Effector memory CD4-positive, alpha-beta T cell (primary cell): ENCODE measurements around the gene RNF207.

Experiments used
- DNase-seq, 3 donors: peaks; one replicate each; pipeline ENCODE4 v3.0.0-alpha.2; 2020
- H3K27ac ChIP-seq: 2 replicates; pipeline ENCODE4 v1.7.0; 2013; ENCODE audit warnings: mild to moderate bottlenecking, low read length, moderate library complexity; ENCODE audit not compliant: insufficient read depth, poor library complexity, severe bottlenecking
- H3K27me3 ChIP-seq: replicated peaks from 2 replicates; pipeline ENCODE4 v1.7.0; 2013; ENCODE audit warnings: mild to moderate bottlenecking, low read length; ENCODE audit not compliant: insufficient read depth, control insufficient read depth, poor library complexity, severe bottlenecking
- H3K36me3 ChIP-seq: 2 replicates; pipeline ENCODE4 v1.7.0; 2013; ENCODE audit warnings: mild to moderate bottlenecking, low read length, moderate library complexity; ENCODE audit not compliant: control insufficient read depth, insufficient read depth
- H3K4me1 ChIP-seq: 2 replicates; pipeline ENCODE4 v1.7.0; 2013; ENCODE audit warnings: low read length, mild to moderate bottlenecking; ENCODE audit not compliant: control insufficient read depth, insufficient read depth, poor library complexity, severe bottlenecking
- H3K4me3 ChIP-seq: 2 replicates; pipeline ENCODE4 v1.7.0; 2013; ENCODE audit warnings: low read length, low read depth, mild to moderate bottlenecking; ENCODE audit not compliant: insufficient read depth, poor library complexity, severe bottlenecking
- H3K9me3 ChIP-seq: 2 replicates; pipeline ENCODE4 v1.7.0; 2013; ENCODE audit warnings: mild to moderate bottlenecking, low read length, moderate library complexity; ENCODE audit not compliant: control insufficient read depth

RNF207 gene

DNA sequence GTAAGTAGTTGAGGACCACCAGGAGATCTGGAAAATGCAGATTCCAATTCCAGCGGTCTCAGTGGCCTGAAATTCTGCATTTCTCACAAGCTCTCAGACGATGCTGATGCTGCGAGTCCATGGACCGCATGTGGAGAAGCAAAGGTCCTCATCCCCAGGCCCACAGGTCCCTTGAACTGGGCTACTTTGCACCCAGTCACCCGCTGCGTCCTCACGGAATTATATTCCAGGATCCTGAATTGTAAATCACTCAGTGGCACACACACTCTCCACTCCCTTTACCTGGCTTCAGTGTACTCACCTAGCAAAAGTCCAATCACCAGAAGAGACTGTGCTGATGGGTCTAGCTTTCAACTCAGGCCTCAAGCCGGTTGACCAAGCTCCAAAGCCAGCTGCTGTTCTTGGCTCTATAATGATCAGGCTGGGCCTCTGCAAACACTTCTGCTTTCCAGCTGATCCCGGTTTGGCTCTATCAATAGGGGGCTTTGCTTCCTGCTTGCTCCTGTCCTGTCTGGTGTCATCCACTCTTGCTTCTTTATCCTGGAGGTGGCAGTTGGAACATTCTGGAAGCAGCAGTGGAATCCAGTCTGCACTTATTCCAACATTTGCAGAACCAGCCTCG lies 5.6 kb upstream of the RNF207 start:
- H3K4me3 ChIP-seq = peak overlapping the region; percentile 99
- H3K9me3 ChIP-seq = no peaks in the 10 kb centered on the region
- H3K36me3 ChIP-seq = peaks cover 11% of the 10 kb centered on the region
- DNase-seq = no peak
- H3K4me1 ChIP-seq = peaks cover 27% of the 10 kb centered on the region
- H3K27ac ChIP-seq = peak overlapping the region; percentile 82
- no peaks in the 10 kb centered on the region for H3K27me3 ChIP-seq

DNA sequence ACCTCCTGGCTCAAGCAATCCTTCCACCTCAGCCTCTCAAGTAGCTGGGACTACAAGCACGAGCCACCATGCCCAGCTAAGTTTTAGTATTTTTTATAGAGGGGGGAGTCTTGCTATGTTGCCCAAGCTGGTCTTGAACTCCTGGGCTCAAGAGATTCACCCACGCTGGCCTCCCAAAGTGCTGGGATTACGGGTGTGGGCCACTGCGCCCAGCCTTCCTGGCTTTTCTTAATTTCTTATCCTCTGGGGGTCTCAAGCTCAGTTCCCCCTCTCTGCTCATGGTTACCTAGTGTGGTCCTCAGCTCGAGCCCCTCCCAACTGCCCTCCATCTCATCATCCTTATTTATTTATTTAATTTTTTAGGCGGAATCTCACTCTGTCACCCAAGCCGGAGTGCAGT lies 3.7 kb upstream of the RNF207 start:
- H3K4me1 ChIP-seq = peaks cover 40% of the 10 kb centered on the region

DNA sequence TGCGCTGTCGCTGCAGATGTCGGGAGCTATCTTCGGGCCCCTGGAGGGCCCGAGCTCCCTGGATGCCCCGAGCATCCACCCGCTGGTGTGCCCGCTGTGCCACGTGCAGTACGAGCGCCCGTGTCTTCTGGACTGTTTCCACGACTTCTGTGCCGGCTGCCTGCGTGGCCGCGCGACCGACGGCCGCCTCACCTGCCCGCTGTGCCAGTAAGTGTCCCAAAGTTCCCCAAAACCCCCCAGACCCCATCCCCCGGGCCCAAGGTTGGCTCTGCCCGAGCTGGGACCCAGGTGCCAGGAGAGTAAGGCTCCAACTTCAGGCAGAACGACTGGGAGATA lies 569 bp downstream of the RNF207 start:
- no peak for DNase-seq

More for the DNA sequence above, 3.7 kb upstream of the RNF207 start:
- H3K36me3 ChIP-seq = no peaks in the 10 kb centered on the region
- no peak overlapping the region for H3K4me3 ChIP-seq
- no peak overlapping the region for H3K27ac ChIP-seq
- no peaks in the 10 kb centered on the region for H3K9me3 ChIP-seq
- H3K27me3 ChIP-seq = peaks cover 4% of the 10 kb centered on the region
- no peak for DNase-seq

GRCh38 chr1:6207075-6207885 lies 1.4 kb downstream of the RNF207 start:
- Histone ChIP-seq H3K4me1 (peaks cover 29% of the 10 kb centered on the region), H3K27ac (no peak overlapping the region), H3K27me3 (peaks cover 4% of the 10 kb centered on the region), H3K9me3 (no peaks in the 10 kb centered on the region), H3K4me3 (no peak overlapping the region), H3K36me3 (no peaks in the 10 kb centered on the region)
- DNase-seq = no peak

More for the DNA sequence above, 569 bp downstream of the RNF207 start:
- peaks cover 29% of the 10 kb centered on the region for H3K4me1 ChIP-seq
- no peaks in the 10 kb centered on the region for H3K36me3 ChIP-seq
- H3K27me3 ChIP-seq = peaks cover 4% of the 10 kb centered on the region
- peak overlapping the region; percentile 22 for H3K27ac ChIP-seq
- peak overlapping the region; percentile 66 for H3K4me3 ChIP-seq
- H3K9me3 ChIP-seq = no peaks in the 10 kb centered on the region

DNA sequence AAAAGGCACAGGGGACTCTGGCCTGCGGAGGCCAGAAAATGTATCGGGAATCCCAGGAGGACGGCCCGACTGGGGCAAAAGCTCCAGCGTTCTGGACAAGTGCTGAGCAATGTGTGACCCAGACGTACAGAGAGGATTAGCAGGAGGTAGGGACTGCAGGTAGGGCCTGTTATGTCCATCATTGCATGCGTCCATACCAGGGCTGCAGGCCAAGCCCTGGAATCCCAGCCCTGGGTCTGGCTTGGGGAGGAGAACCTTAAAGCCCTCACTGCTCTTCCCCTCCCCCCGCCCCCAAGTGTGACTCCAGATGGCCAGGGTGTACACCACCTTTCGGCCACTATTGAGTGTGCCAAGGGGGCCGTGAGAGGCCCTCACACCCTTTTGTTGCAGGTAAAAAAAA lies 2.0 kb downstream of the RNF207 start:
- DNase-seq = no peak
- H3K9me3 ChIP-seq = no peaks in the 10 kb centered on the region
- H3K36me3 ChIP-seq = no peaks in the 10 kb centered on the region
- H3K4me1 ChIP-seq = peaks cover 29% of the 10 kb centered on the region
- no peak overlapping the region for H3K4me3 ChIP-seq
- no peak overlapping the region for H3K27ac ChIP-seq
- H3K27me3 ChIP-seq = peaks cover 4% of the 10 kb centered on the region

GRCh38 chr1:6208723-6209660 lies 3.1 kb downstream of the RNF207 start:
- Histone ChIP-seq H3K9me3 (no peaks in the 10 kb centered on the region), H3K27ac (no peak overlapping the region), H3K4me3 (peak overlapping the region; percentile 50), H3K36me3 (no peaks in the 10 kb centered on the region), H3K27me3 (peaks cover 4% of the 10 kb centered on the region), H3K4me1 (peaks cover 29% of the 10 kb centered on the region)
- no peak for DNase-seq

- Histone ChIP-seq H3K9me3 (no peaks in the 10 kb centered on the region), H3K4me1 (peaks cover 28% of the 10 kb centered on the region), H3K4me3 (no peak overlapping the region), H3K27ac (no peak overlapping the region), H3K27me3 (peaks cover 4% of the 10 kb centered on the region), H3K36me3 (no peaks in the 10 kb centered on the region)
- no peak for DNase-seq
Measured at GRCh38 chr1:6209661-6210580, 4.0 kb downstream of the RNF207 start.

- Histone ChIP-seq H3K9me3 (no peaks in the 10 kb centered on the region), H3K4me3 (no peak overlapping the region), H3K27ac (no peak overlapping the region), H3K27me3 (peaks cover 4% of the 10 kb centered on the region), H3K36me3 (no peaks in the 10 kb centered on the region), H3K4me1 (peaks cover 24% of the 10 kb centered on the region)
- DNase-seq = no peak
Measured at GRCh38 chr1:6210591-6211355, 4.9 kb downstream of the RNF207 start.

GRCh38 chr1:6211731-6212130 lies 5.8 kb downstream of the RNF207 start:
- DNase-seq = no peak
- H3K36me3 ChIP-seq = no peaks in the 10 kb centered on the region
- peaks cover 14% of the 10 kb centered on the region for H3K4me1 ChIP-seq

More at GRCh38 chr1:6211731-6212130, 5.8 kb downstream of the RNF207 start:
- Histone ChIP-seq H3K27ac (no peak overlapping the region), H3K9me3 (no peaks in the 10 kb centered on the region), H3K4me3 (no peak overlapping the region), H3K27me3 (peaks cover 4% of the 10 kb centered on the region)
